ENCODE results near the gene SERPINE1. TPM values are rescaled to one million over a fixed set of nuclear protein-coding genes. Genes with fewer than 3 reads are reported as not detected.

Gene SERPINE1
- total RNA-seq, 2 experiments from 2014 or later, result 0.05 to 0.07 TPM

- Mint-ChIP-seq H3K36me3 (ENCODE audit: low read depth) (no peaks in the 10 kb centered on the region), H3K4me3 (no peak overlapping the region), H3K9me3 (ENCODE audit: low read depth) (no peaks in the 10 kb centered on the region), H3K27ac (peak overlapping the region; percentile 42), H3K4me1 (peaks cover 47% of the 10 kb centered on the region), H3K27me3 (peaks cover 14% of the 10 kb centered on the region)
- ATAC-seq (no peak), DNase-seq (no peak)
- intact Hi-C loops (cut with DNase I, micrococcal nuclease), result no loop called here
- CTCF ChIA-PET, result interaction anchor here (0.6 to 5.9 kb wide), 10 partner anchors 15 to 198 kb away, joined by 3 to 132 read pairs (median 3); partner anchors contain the start of genes IFT22, MOGAT3 and TRIM56
- POLR2A ChIA-PET, result no interaction called here
Measured at GRCh38 chr7:101140339-101140699, 13.4 kb downstream of the SERPINE1 start.

GRCh38 chr7:101140746-101141382 is 14.0 kb downstream of the SERPINE1 start:
- CTCF ChIA-PET, result interaction anchor here (0.6 to 5.9 kb wide), 11 partner anchors 15 to 197 kb away, joined by 3 to 132 read pairs (median 3); partner anchors contain the start of genes IFT22, MOGAT3 and TRIM56
- DNase-seq, result no peak
- H3K36me3 Mint-ChIP-seq (ENCODE audit: low read depth), result no peaks in the 10 kb centered on the region

GRCh38 chr7:101151908-101152651 is 25.2 kb downstream of the SERPINE1 start:
- H3K9me3 Mint-ChIP-seq (ENCODE audit: low read depth), result peaks cover 3% of the 10 kb centered on the region
- peaks cover 12% of the 10 kb centered on the region for H3K4me1 Mint-ChIP-seq
- DNase-seq (no peak), ATAC-seq (no peak)
- no peak overlapping the region for H3K4me3 Mint-ChIP-seq
- intact Hi-C loops (cut with DNase I, micrococcal nuclease), result loop anchor here in 1 of 2 experiments (5.0 kb wide), 1 partner anchor 265 kb away; the partner anchor contains the start of gene UFSP1
- ChIA-PET POLR2A (interaction anchor here (0.6 kb wide), 1 partner anchor 11 kb away, joined by 12 read pairs; no protein-coding TSS in a partner anchor), CTCF (interaction anchor here (0.7 to 3.0 kb wide), 6 partner anchors 8 to 92 kb away, joined by 3 to 26 read pairs (median 6); partner anchors contain the start of gene VGF)
- no peak overlapping the region for H3K27ac Mint-ChIP-seq
- H3K36me3 Mint-ChIP-seq (ENCODE audit: low read depth), result peaks cover 3% of the 10 kb centered on the region
- H3K27me3 Mint-ChIP-seq, result peaks cover 4% of the 10 kb centered on the region

More at GRCh38 chr7:101140746-101141382, 14.0 kb downstream of the SERPINE1 start:
- H3K9me3 Mint-ChIP-seq (ENCODE audit: low read depth), result no peaks in the 10 kb centered on the region
- POLR2A ChIA-PET, result interaction anchor here (0.6 kb wide), 2 partner anchors 12 to 20 kb away, joined by 3 to 12 read pairs; no protein-coding TSS in a partner anchor
- H3K27me3 Mint-ChIP-seq, result peaks cover 14% of the 10 kb centered on the region
- intact Hi-C loops (cut with DNase I, micrococcal nuclease), result no loop called here
- H3K4me1 Mint-ChIP-seq, result peaks cover 47% of the 10 kb centered on the region
- H3K4me3 Mint-ChIP-seq, result no peak overlapping the region
- no peak for ATAC-seq
- H3K27ac Mint-ChIP-seq, result no peak overlapping the region

- peaks cover 12% of the 10 kb centered on the region for H3K4me1 Mint-ChIP-seq
- peak within 1 kb of the TSS; percentile 22 for H3K27ac Mint-ChIP-seq
- ChIA-PET POLR2A (no interaction called here), CTCF (interaction anchor here (2.1 to 3.0 kb wide), 2 partner anchors 11 to 38 kb away, joined by 8 to 26 read pairs; no protein-coding TSS in a partner anchor)
- intact Hi-C loops (cut with DNase I, micrococcal nuclease), result loop anchor here (1.0 to 5.0 kb wide), 10 partner anchors 9 to 280 kb away; partner anchors contain the start of genes FIS1 (in 1 of the 2), PLOD3 (in 1 of the 2), TRIM56 (in 1 of the 2) and UFSP1 (in 1 of the 2)
- H3K4me3 Mint-ChIP-seq, result peak within 1 kb of the TSS; percentile 76
- ATAC-seq, result peak; percentile 90
- peak; percentile 97 for DNase-seq
- H3K36me3 Mint-ChIP-seq (ENCODE audit: low read depth), result peaks cover 19% of the 10 kb centered on the region
- H3K9me3 Mint-ChIP-seq (ENCODE audit: low read depth), result peaks cover 3% of the 10 kb centered on the region
- H3K27me3 Mint-ChIP-seq, result peaks cover 2% of the 10 kb centered on the region
Measured at GRCh38 chr7:101153969-101154692, 27.2 kb downstream of the SERPINE1 start, which contains the start of gene AP1S1. TSS of gene AP1S1 (plus strand) at chr7:101154476. CDS start at chr7:101154515, 39 bp downstream.

GRCh38 chr7:101154693-101155102 is 27.8 kb downstream of the SERPINE1 start:
- peak overlapping the region; percentile 22 for H3K27ac Mint-ChIP-seq
- DNase-seq, result peak; percentile 48

GRCh38 chr7:101155303-101155702 is 28.4 kb downstream of the SERPINE1 start:
- Mint-ChIP-seq H3K36me3 (ENCODE audit: low read depth) (peaks cover 30% of the 10 kb centered on the region), H3K27ac (peak overlapping the region; percentile 22), H3K4me1 (peaks cover 12% of the 10 kb centered on the region), H3K27me3 (no peaks in the 10 kb centered on the region), H3K9me3 (ENCODE audit: low read depth) (peaks cover 3% of the 10 kb centered on the region), H3K4me3 (peak overlapping the region; percentile 76)
- intact Hi-C loops (cut with DNase I, micrococcal nuclease), result loop anchor here (2.0 kb wide), 2 partner anchors 13 to 89 kb away; partner anchors contain the start of gene FIS1 (in 1 of the 2)
- ChIA-PET CTCF (interaction anchor here (0.6 to 4.6 kb wide), 5 partner anchors 10 to 1056 kb away, joined by 3 to 32 read pairs (median 3); no protein-coding TSS in a partner anchor), POLR2A (no interaction called here)
- no peak for ATAC-seq
- peak; percentile 37 for DNase-seq

More at GRCh38 chr7:101154693-101155102, 27.8 kb downstream of the SERPINE1 start:
- POLR2A ChIA-PET, result no interaction called here
- peaks cover 12% of the 10 kb centered on the region for H3K4me1 Mint-ChIP-seq
- H3K27me3 Mint-ChIP-seq, result peaks cover 2% of the 10 kb centered on the region
- peak overlapping the region; percentile 76 for H3K4me3 Mint-ChIP-seq
- CTCF ChIA-PET, result interaction anchor here (1.1 to 4.6 kb wide), 3 partner anchors 10 to 15 kb away, joined by 3 to 32 read pairs (median 26); no protein-coding TSS in a partner anchor
- ATAC-seq, result peak; percentile 28
- peaks cover 24% of the 10 kb centered on the region for H3K36me3 Mint-ChIP-seq (ENCODE audit: low read depth)
- peaks cover 3% of the 10 kb centered on the region for H3K9me3 Mint-ChIP-seq (ENCODE audit: low read depth)
- intact Hi-C loops (cut with DNase I, micrococcal nuclease), result loop anchor here (1.0 to 5.0 kb wide), 10 partner anchors 9 to 280 kb away; partner anchors contain the start of genes FIS1 (in 1 of the 2), PLOD3 (in 1 of the 2), TRIM56 (in 1 of the 2) and UFSP1 (in 1 of the 2)

GRCh38 chr7:101156277-101156676 is 29.4 kb downstream of the SERPINE1 start:
- CTCF ChIA-PET, result interaction anchor here (0.8 to 4.6 kb wide), 7 partner anchors 9 to 23 kb away, joined by 3 to 32 read pairs (median 4); partner anchors contain the start of gene VGF
- H3K4me3 Mint-ChIP-seq, result no peak overlapping the region
- ATAC-seq, result no peak
- H3K27me3 Mint-ChIP-seq, result no peaks in the 10 kb centered on the region
- H3K9me3 Mint-ChIP-seq (ENCODE audit: low read depth), result peaks cover 3% of the 10 kb centered on the region
- peaks cover 12% of the 10 kb centered on the region for H3K4me1 Mint-ChIP-seq
- DNase-seq, result no peak
- H3K27ac Mint-ChIP-seq, result no peak overlapping the region
- intact Hi-C loops (cut with DNase I, micrococcal nuclease), result no loop called here
- POLR2A ChIA-PET, result interaction anchor here (0.6 kb wide), 1 partner anchor 28 kb away, joined by 5 read pairs; no protein-coding TSS in a partner anchor
- H3K36me3 Mint-ChIP-seq (ENCODE audit: low read depth), result peaks cover 34% of the 10 kb centered on the region

- ChIA-PET POLR2A (interaction anchor here (0.6 kb wide), 1 partner anchor 28 kb away, joined by 5 read pairs; no protein-coding TSS in a partner anchor), CTCF (interaction anchor here (0.8 to 4.6 kb wide), 8 partner anchors 9 to 36 kb away, joined by 3 to 32 read pairs (median 4); partner anchors contain the start of gene VGF)
- H3K27ac Mint-ChIP-seq, result no peak overlapping the region
- H3K4me3 Mint-ChIP-seq, result no peak overlapping the region
- peaks cover 34% of the 10 kb centered on the region for H3K36me3 Mint-ChIP-seq (ENCODE audit: low read depth)
- H3K4me1 Mint-ChIP-seq, result peaks cover 12% of the 10 kb centered on the region
- DNase-seq (no peak), ATAC-seq (no peak)
- intact Hi-C loops (cut with DNase I, micrococcal nuclease), result no loop called here
- H3K27me3 Mint-ChIP-seq, result peaks cover 2% of the 10 kb centered on the region
- peaks cover 3% of the 10 kb centered on the region for H3K9me3 Mint-ChIP-seq (ENCODE audit: low read depth)
Measured at GRCh38 chr7:101156866-101157589, 30.1 kb downstream of the SERPINE1 start.

- DNase-seq (no peak), ATAC-seq (peak; percentile 17)
- H3K9me3 Mint-ChIP-seq (ENCODE audit: low read depth), result no peaks in the 10 kb centered on the region
- H3K4me1 Mint-ChIP-seq, result peaks cover 19% of the 10 kb centered on the region
- H3K27ac Mint-ChIP-seq, result no peak overlapping the region
- intact Hi-C loops (cut with DNase I, micrococcal nuclease), result loop anchor here in 1 of 2 experiments (10.0 kb wide), 1 partner anchor 655 kb away; the partner anchor contains the start of gene CUX1
- peaks cover 11% of the 10 kb centered on the region for H3K27me3 Mint-ChIP-seq
- CTCF ChIA-PET, result interaction anchor here (0.6 to 1.8 kb wide), 4 partner anchors 12 to 267 kb away, joined by 3 to 7 read pairs (median 4); no protein-coding TSS in a partner anchor
- POLR2A ChIA-PET, result interaction anchor here (0.6 kb wide), 1 partner anchor 19 kb away, joined by 3 read pairs; no protein-coding TSS in a partner anchor
- H3K4me3 Mint-ChIP-seq, result no peak overlapping the region
- peaks cover 36% of the 10 kb centered on the region for H3K36me3 Mint-ChIP-seq (ENCODE audit: low read depth)
Measured at GRCh38 chr7:101159696-101160674, 33.1 kb downstream of the SERPINE1 start.

Measured in activated CD4-positive, alpha-beta T cell treated with anti-CD3 and anti-CD28 coated beads for 36 hours (primary cell).